Natural killer cell treated with Interleukin-12 subunit alpha and Interleukin-12 subunit beta and Interleukin-15 and Interleukin-18, amount 100 ng/mL, for 72 hours (primary cell): ENCODE data around the gene FGD6. TPM values are rescaled to one million over a fixed set of nuclear protein-coding genes. Genes with fewer than 3 reads are reported as not detected.

Experiments
- ATAC-seq, 2 donors: fragments of 150-1000 bp; cut with Tn5 transposase in 1 of 2; sonication (Bioruptor Pico), chemical (Tn5 transposase) in 1 of 2; 2 replicates each; pipeline ENCODE4 v1.10.0; 2021
- DNase-seq: peaks from one replicate; pipeline ENCODE4 v3.0.0; 2022; ENCODE audit warnings: low spot score
- H3K27ac Mint-ChIP-seq, 2 donors: 1 replicate in 1 of 2; 2 replicates in 1 of 2; pipeline ENCODE4 v1.8.0; 2022; ENCODE audit warnings: mixed read lengths in 2 of 2, mild to moderate bottlenecking in 1 of 2, moderate library complexity in 1 of 2
- H3K27me3 Mint-ChIP-seq, 2 donors: 1 replicate in 1 of 2; 2 replicates in 1 of 2; pipeline ENCODE4 v1.8.0; 2022; ENCODE audit warnings: mixed read lengths in 2 of 2
- H3K36me3 Mint-ChIP-seq: one replicate; pipeline ENCODE4 v1.8.0; 2022; ENCODE audit warnings: mixed read lengths
- H3K4me1 Mint-ChIP-seq, 2 donors: 1 replicate in 1 of 2; 2 replicates in 1 of 2; pipeline ENCODE4 v1.8.0; 2022; ENCODE audit warnings: low read depth in 2 of 2, mixed read lengths in 2 of 2, mild to moderate bottlenecking in 1 of 2
- H3K4me3 Mint-ChIP-seq: one replicate; pipeline ENCODE4 v1.8.0; 2022; ENCODE audit warnings: mixed read lengths
- H3K9me3 Mint-ChIP-seq: 2 replicates; pipeline ENCODE4 v1.8.0; 2022; ENCODE audit warnings: mixed read lengths
- total RNA-seq, 2 donors: library from RNA; stranded (reverse); gene quantifications; one replicate each; pipeline ENCODE4 v1.2.3, GENCODE V29; 2022

The FGD6 gene
- total RNA-seq, result 1 to 10 TPM in 1 of 2 donors, under 1 TPM in 1; 0.62 to 2.0 TPM

DNA sequence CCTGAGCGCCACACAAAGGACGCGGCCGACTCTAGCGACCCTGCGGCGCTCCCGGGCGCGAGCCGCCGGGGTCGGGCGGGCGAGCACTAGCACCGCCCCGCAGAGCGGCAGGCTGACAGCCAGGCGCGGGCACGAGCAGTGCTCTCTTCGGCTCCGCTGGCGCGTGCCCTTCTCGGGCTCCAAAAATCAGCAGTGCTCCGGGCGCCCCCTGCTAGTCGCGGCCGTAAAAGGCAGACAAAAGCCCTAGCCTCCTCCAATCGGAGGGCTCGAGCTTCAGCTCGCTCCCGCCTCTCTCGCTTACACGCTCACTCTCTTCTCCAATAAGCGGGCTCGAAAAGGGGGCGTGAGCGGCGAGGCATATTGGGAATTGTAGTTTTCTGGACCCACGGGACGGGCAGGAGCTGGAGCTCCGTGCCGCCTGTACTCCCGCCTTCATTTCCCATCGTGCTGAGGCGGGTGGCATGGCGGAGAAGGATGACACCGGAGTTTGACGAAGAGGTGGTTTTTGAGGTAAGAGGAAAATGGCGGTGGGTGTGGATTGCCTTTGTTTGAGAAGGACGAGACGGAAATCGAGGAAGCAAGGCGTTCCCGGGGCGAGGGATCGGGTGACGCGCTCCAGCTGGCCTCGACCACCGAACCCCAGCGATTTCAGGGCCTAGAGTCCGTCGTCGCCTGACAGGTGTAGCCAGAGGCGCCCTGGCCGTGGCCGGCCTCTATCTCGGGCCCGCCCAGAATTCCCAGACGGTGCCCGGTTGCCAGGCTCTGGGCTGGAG is at the start of gene FGD6, which contains the start of gene VEZT:
TSS of gene FGD6 (minus strand) at position 91 of the 773 bp plus-strand sequence. CDS start 227 bp downstream, outside the sequence.
TSS of gene VEZT (plus strand) at position 431 of the 773 bp plus-strand sequence. CDS start at position 475, 44 bp downstream.
- H3K27ac Mint-ChIP-seq, result peak within 1 kb of the TSS; percentile 83 to 91

DNA sequence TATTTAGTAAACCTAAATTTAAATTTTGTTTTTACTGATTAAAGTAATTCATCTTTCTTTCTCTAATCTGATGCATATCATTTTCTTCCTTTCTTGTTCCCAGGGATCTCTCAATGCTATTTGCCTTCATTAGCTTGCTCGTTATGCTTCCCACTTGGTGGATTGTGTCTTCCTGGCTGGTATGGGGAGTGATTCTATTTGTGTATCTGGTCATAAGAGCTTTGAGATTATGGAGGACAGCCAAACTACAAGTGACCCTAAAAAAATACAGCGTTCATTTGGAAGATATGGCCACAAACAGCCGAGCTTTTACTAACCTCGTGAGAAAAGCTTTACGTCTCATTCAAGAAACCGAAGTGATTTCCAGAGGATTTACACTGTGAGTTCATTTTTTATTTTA is 49.0 kb upstream of the FGD6 start:
- DNase-seq, result no peak
- no peak for ATAC-seq
- Mint-ChIP-seq H3K27ac (no peak overlapping the region), H3K9me3 (no peaks in the 10 kb centered on the region), H3K36me3 (peaks cover 4% of the 10 kb centered on the region), H3K27me3 (no peaks in the 10 kb centered on the region), H3K4me1 (no peaks in the 10 kb centered on the region), H3K4me3 (no peak overlapping the region)

More for the DNA sequence above, at the start of gene FGD6, which contains the start of gene VEZT:
- H3K27me3 Mint-ChIP-seq, result peaks cover 3 to 15% of the 10 kb centered on the region in 2 donors
- H3K4me3 Mint-ChIP-seq, result peak within 1 kb of the TSS; percentile 95
- no peaks in the 10 kb centered on the region for H3K9me3 Mint-ChIP-seq
- H3K36me3 Mint-ChIP-seq, result no peaks in the 10 kb centered on the region
- peaks cover 18 to 22% of the 10 kb centered on the region in 2 donors for H3K4me1 Mint-ChIP-seq
- ATAC-seq (peak; percentile 98), DNase-seq (peak; percentile 98)

DNA sequence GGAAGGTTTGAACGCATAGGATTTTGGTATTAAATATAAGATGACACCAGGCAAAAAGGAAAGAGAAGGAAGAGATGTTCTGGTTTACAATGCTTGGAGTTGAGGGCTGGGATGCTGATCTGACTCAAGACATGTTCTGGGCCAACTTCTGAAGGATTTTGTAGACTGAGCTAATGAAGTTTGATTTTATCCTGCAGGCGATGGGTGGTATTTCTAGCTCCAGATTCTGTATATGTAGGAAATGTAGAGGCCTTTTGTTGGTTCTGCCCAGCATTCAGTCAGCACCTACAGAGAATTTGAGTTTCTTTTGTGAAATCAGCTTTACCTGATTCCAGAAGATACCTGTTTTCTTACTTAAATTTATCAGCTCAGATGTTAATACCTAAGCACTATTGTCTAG is 48.5 kb upstream of the FGD6 start:
- Mint-ChIP-seq H3K27ac (no peak overlapping the region), H3K4me3 (no peak overlapping the region), H3K4me1 (no peaks in the 10 kb centered on the region), H3K27me3 (no peaks in the 10 kb centered on the region), H3K36me3 (peaks cover 4% of the 10 kb centered on the region), H3K9me3 (no peaks in the 10 kb centered on the region)
- ATAC-seq (no peak), DNase-seq (no peak)

DNA sequence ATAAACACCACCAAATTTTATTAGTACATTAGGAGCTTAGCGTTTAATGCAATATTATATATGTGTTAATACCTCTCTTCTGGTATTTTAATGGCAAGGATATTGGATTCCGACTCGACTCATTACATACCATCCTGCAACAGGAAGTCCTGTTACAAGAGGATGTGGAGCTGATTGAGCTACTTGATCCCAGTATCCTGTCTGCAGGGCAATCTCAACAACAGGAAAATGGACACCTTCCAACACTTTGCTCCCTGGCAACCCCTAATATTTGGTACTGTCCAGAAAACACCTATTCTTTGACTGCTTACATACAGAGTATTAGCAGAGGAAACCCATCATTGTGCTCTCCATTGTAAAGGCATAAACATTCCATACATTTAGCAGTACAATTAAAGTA is 45.5 kb upstream of the FGD6 start:
- peaks cover 4% of the 10 kb centered on the region for H3K36me3 Mint-ChIP-seq

DNA sequence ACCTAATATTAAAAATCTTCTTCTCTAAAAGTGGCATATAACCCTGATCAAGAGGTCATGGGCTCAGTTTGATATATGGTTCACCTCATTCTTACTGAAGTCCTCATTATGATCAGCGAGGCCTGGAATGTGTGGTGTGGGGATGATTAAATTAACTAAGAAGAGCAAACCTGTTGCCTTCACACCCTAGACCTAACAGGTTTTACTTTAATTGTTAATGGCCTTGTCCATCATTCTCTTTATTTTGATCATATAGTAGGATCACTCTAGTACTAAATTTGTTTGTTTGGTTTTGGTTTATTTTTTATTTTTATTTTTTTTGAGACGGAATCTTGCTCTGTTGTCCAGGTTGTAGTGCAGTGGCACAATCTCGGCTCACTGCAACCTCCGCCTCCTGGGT is 43.8 kb upstream of the FGD6 start:
- no peaks in the 10 kb centered on the region for H3K9me3 Mint-ChIP-seq
- ATAC-seq (no peak), DNase-seq (no peak)
- H3K4me1 Mint-ChIP-seq, result no peaks in the 10 kb centered on the region
- H3K27ac Mint-ChIP-seq, result no peak overlapping the region
- no peak overlapping the region for H3K4me3 Mint-ChIP-seq
- no peaks in the 10 kb centered on the region for H3K27me3 Mint-ChIP-seq
- peaks cover 14% of the 10 kb centered on the region for H3K36me3 Mint-ChIP-seq

More for the DNA sequence above, 45.5 kb upstream of the FGD6 start:
- no peak for DNase-seq
- H3K4me3 Mint-ChIP-seq, result no peak overlapping the region
- H3K27ac Mint-ChIP-seq, result no peak overlapping the region
- no peaks in the 10 kb centered on the region for H3K27me3 Mint-ChIP-seq
- H3K9me3 Mint-ChIP-seq, result no peaks in the 10 kb centered on the region
- no peaks in the 10 kb centered on the region for H3K4me1 Mint-ChIP-seq
- ATAC-seq, result no peak

DNA sequence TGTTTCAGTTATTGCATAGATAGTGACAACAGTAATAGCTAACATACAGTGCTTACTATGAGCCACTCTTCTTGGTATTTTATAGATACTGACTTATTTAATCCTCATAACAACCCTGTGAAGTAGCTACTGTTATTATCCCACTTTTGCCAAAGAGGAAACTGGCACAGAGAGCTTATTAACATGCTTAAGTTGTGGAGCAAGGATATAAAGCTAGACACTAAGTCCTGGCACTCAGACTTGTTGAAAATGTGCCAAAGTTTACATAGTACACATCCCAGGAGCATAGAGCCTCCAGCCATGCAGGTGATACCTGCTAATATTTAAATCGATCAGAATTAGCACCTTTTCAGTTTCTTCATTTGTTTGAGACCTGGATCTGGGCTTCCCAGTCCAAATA is 42.1 kb upstream of the FGD6 start:
- Mint-ChIP-seq H3K27me3 (no peaks in the 10 kb centered on the region), H3K9me3 (no peaks in the 10 kb centered on the region), H3K36me3 (peaks cover 21% of the 10 kb centered on the region), H3K27ac (no peak overlapping the region), H3K4me3 (no peak overlapping the region), H3K4me1 (peaks cover 0 to 3% of the 10 kb centered on the region in 2 donors)
- ATAC-seq (no peak), DNase-seq (no peak)

DNA sequence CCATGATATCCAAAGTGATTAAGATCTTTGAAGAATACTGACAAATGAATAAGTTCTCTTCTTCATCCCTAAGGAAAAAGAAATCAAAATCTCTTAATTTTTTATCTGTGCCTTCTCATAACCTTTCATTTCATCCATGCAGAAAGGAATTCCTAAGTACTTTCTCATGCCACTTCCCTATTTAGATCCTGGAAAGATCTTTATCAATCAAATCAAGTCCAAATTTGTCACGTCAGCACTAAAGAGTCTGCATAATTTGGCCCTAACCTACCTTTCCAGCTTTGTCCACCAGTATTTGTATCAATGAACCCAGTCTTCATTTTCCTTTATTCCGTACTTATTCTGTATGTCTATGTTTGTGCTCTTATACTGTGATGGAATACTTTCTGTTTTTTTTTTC is 41.5 kb upstream of the FGD6 start:
- Mint-ChIP-seq H3K4me1 (peaks cover 0 to 3% of the 10 kb centered on the region in 2 donors), H3K4me3 (no peak overlapping the region), H3K27me3 (no peaks in the 10 kb centered on the region), H3K9me3 (no peaks in the 10 kb centered on the region), H3K27ac (no peak overlapping the region), H3K36me3 (peaks cover 21% of the 10 kb centered on the region)
- no peak for DNase-seq
- ATAC-seq, result no peak

DNA sequence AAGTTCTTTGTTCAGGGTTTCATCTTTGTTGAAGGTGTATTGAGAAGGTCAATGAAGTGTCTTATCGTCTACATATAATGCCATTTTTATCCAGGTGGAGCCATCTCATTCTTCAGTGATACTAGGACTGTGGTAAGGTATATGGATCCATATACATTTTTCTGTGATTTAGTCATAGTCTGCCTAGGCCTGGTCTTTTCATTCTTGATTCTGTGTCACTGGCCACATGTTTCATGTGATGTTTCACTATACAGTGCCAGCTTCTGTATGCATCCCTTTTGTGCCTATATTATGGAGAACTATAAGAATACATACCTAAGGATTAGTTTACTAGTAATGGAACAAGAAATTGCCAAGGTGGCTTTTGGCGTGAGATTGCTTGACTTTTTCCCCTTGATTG is 40.9 kb upstream of the FGD6 start:
- Mint-ChIP-seq H3K4me1 (peaks cover 0 to 3% of the 10 kb centered on the region in 2 donors), H3K36me3 (peaks cover 24% of the 10 kb centered on the region), H3K27me3 (no peaks in the 10 kb centered on the region), H3K27ac (no peak overlapping the region), H3K9me3 (no peaks in the 10 kb centered on the region), H3K4me3 (no peak overlapping the region)
- no peak for ATAC-seq
- no peak for DNase-seq

DNA sequence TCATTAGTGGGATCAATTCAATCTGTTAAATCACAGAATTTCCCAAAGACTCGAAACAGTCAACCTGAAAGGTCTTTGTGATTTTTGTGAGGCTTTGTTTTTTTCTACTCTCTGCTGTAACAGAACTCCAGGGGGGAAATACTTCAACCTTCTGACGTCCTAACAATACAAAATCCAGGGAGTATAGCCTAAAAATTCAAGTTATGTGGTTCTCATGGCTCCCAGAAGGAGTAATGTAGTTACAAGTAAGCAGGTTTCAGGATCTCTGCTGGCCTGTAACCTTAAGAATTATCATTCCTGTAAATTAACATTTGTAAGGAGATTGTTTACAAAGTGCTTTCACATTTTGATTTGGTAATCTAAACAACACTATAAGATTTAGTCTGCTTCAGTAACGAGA is 40.3 kb upstream of the FGD6 start:
- H3K4me1 Mint-ChIP-seq, result peaks cover 0 to 3% of the 10 kb centered on the region in 2 donors
- H3K9me3 Mint-ChIP-seq, result no peaks in the 10 kb centered on the region
- ATAC-seq (no peak), DNase-seq (no peak)
- H3K4me3 Mint-ChIP-seq, result no peak overlapping the region
- H3K27me3 Mint-ChIP-seq, result no peaks in the 10 kb centered on the region
- H3K36me3 Mint-ChIP-seq, result peaks cover 25% of the 10 kb centered on the region
- H3K27ac Mint-ChIP-seq, result no peak overlapping the region

DNA sequence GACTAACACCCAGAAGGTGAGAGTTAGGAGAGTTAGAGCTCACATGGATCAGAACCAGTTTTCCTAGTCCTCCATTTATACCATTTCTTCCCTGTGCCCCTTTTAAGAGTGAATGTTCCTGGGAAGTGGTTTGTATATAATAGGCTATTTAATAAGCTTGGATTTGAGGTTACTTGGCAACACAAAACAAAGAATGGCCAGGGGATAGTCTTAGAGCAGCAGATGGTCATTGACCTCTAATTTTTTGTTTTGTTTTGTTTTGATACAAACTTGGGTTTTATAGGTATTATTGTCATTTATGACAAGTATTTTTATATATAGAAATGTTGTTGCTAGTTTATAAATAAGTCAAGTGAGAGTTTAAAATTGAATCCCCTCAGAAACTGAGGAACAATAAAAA is 36.1 kb upstream of the FGD6 start:
- peaks cover 25% of the 10 kb centered on the region for H3K36me3 Mint-ChIP-seq
- ATAC-seq, result no peak
- no peak overlapping the region for H3K27ac Mint-ChIP-seq
- H3K4me3 Mint-ChIP-seq, result no peak overlapping the region
- H3K27me3 Mint-ChIP-seq, result no peaks in the 10 kb centered on the region
- no peak for DNase-seq
- H3K9me3 Mint-ChIP-seq, result no peaks in the 10 kb centered on the region
- H3K4me1 Mint-ChIP-seq, result peaks cover 2 to 6% of the 10 kb centered on the region in 2 donors

DNA sequence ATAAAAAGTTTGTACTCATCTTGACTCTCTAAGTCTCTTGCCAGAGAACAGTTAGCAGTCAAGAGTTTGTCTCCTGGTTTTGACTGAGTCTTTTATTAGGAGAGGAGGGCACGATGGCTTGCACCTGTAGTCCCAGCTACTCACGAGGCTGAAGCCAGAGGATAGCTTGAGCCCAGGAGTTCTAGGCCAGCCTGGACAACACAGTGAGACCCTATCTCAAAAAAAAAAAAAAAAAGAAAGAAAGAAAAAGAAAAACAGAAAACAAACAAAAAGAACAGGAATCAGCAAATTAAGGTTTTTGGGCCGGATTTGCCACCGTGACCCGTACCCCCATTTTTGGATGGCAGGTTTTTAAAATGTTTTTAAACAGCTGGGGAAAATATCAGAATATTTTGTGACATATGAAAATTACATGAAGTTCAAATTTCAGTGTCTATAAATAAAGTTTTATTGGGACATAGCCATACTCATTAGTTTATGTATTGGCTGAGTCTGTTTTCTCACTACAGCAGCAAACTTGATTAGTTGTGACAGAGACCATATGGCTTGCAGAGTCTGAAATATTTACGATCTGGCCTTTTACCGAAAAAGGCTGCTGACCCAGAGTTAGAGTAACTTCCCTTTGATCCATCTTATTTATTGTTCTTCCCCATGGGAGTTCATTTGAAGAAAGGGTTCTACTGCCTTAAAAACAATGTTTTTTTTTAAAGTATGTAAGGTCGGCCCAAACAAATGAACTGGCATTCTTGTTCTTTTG is 31.5 kb upstream of the FGD6 start:
- peaks cover 4% of the 10 kb centered on the region for H3K36me3 Mint-ChIP-seq
- no peak for DNase-seq
- no peak overlapping the region for H3K27ac Mint-ChIP-seq
- no peaks in the 10 kb centered on the region for H3K9me3 Mint-ChIP-seq
- H3K4me3 Mint-ChIP-seq, result no peak overlapping the region
- no peaks in the 10 kb centered on the region for H3K27me3 Mint-ChIP-seq
- ATAC-seq, result no peak
- peaks cover 9 to 10% of the 10 kb centered on the region in 2 donors for H3K4me1 Mint-ChIP-seq

DNA sequence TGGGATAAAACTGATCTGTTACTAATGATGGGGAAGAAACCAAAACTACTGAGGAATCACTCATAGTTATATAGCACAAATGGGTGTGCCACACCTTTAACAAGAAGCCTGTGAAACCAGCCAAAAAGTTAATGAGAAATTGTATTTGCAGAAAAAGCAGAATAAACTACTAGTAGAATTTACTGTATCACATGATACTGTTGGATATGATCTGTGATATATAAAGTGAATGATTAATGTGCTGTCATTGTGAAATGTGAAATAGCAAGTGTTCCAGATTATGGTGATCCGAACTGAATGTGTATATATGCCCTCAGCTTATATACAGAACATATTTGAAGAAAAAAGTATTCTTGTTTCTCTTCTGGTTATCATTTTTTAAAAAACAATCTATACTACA is 30.8 kb upstream of the FGD6 start:
- Mint-ChIP-seq H3K27me3 (no peaks in the 10 kb centered on the region), H3K9me3 (no peaks in the 10 kb centered on the region), H3K4me1 (peaks cover 9 to 10% of the 10 kb centered on the region in 2 donors), H3K27ac (no peak overlapping the region), H3K4me3 (no peak overlapping the region), H3K36me3 (peaks cover under 1% of the 10 kb centered on the region)
- no peak for ATAC-seq
- no peak for DNase-seq

DNA sequence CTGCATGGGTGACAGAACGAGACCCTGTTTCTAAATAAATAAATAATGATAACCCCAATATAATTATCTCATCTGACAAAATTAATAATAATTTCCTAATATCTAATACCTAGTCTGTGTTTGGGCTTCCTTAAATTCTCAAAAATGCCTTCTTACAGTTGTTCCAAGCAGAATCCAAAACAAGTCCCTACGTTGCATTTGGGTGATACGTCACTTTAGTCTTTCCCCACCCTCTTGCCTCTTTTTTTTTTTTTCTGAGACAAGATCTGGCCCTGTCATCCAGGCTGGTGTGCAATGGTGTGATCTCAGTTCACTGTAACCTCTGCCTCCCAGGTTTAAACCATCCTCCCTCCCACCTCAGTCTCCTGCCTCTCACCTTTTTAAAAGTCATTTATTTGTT is 27.1 kb upstream of the FGD6 start:
- ATAC-seq, result no peak

More for the DNA sequence above, 27.1 kb upstream of the FGD6 start:
- Mint-ChIP-seq H3K9me3 (no peaks in the 10 kb centered on the region), H3K27ac (no peak overlapping the region), H3K4me3 (no peak overlapping the region), H3K4me1 (peaks cover 12 to 18% of the 10 kb centered on the region in 2 donors), H3K27me3 (no peaks in the 10 kb centered on the region), H3K36me3 (no peaks in the 10 kb centered on the region)
- DNase-seq, result no peak
